ENCODE results near the gene GIMAP2. TPM values are rescaled to one million over a fixed set of nuclear protein-coding genes. Genes with fewer than 3 reads are reported as not detected.

The GIMAP2 gene
- total RNA-seq, 1 experiment from 2014 or later, result not detected

GRCh38 chr7:150703209-150703608 is 17.7 kb downstream of the GIMAP2 start:
- H3K4me1 Mint-ChIP-seq, result no peaks in the 10 kb centered on the region
- Histone ChIP-seq H3K27ac (ENCODE audit: insufficient read length, low read depth, low read length) (no peak overlapping the region), H2BK12ac (ENCODE audit: insufficient read length, low read depth, low read length) (no peak overlapping the region), H3K23ac (ENCODE audit: insufficient read length, low read depth, low read length) (no peak overlapping the region), H4K91ac (ENCODE audit: insufficient read length, low read depth, low read length) (no peak overlapping the region), H3K14ac (ENCODE audit: insufficient read depth, low read length) (no peak overlapping the region), H3K27me3 (ENCODE audit: insufficient read depth, low read length) (no peaks in the 10 kb centered on the region), H2BK20ac (ENCODE audit: low read depth, low read length, poor library complexity, severe bottlenecking) (no peak overlapping the region), H3K56ac (ENCODE audit: insufficient read length, low read depth, low read length) (no peak overlapping the region), H4K5ac (ENCODE audit: insufficient read length, low read depth, low read length) (no peak overlapping the region), H3K18ac (ENCODE audit: insufficient read length, low read depth, low read length) (no peak overlapping the region), H3K4me2 (ENCODE audit: insufficient read depth, insufficient read length, low read length) (no peak overlapping the region), H2BK5ac (ENCODE audit: insufficient read length, low read length) (no peak overlapping the region), H3K79me1 (ENCODE audit: insufficient read depth, low read depth, low read length, poor library complexity, severe bottlenecking) (no peaks in the 10 kb centered on the region), H4K8ac (replicated peaks; ENCODE audit: insufficient read length, low read depth, low read length) (no peak overlapping the region), H3T11ph (ENCODE audit: low read length) (no peak overlapping the region), H3K23me2 (ENCODE audit: insufficient read length, low read depth, low read length, poor library complexity, severe bottlenecking) (no peaks in the 10 kb centered on the region), H3K79me2 (ENCODE audit: insufficient read depth, low read length) (no peaks in the 10 kb centered on the region), H2AK5ac (ENCODE audit: insufficient read length, low read length) (no peak overlapping the region), H2BK120ac (ENCODE audit: low read depth, low read length, poor library complexity, severe bottlenecking) (no peak overlapping the region), H3K9ac (ENCODE audit: extremely low read depth, insufficient read length, low read length) (no peak overlapping the region), H2AFZ (ENCODE audit: low read length) (no peak overlapping the region), H3K9me3 (ENCODE audit: control insufficient read depth, low read depth, low read length) (peaks cover 11% of the 10 kb centered on the region), H3K4me1 (ENCODE audit: insufficient read depth, low read length) (no peaks in the 10 kb centered on the region), H4K20me1 (ENCODE audit: control insufficient read depth, insufficient read depth, insufficient read length) (no peaks in the 10 kb centered on the region), H2BK15ac (ENCODE audit: low read depth, low read length) (no peak overlapping the region), H3K4ac (ENCODE audit: low read depth, low read length) (no peak overlapping the region)
- H3K27me3 Mint-ChIP-seq (ENCODE audit: low read depth), result peaks cover 26% of the 10 kb centered on the region
- TF ChIP-seq CTCF (conservative IDR thresholded peaks at IDR 0.05), result no peak
- peaks cover 55 to 73% of the 10 kb centered on the region in 2 experiments for H3K9me3 Mint-ChIP-seq
- no CpG with 5 or more reads among the region's 1 CpG for WGBS (ENCODE audit: extremely low coverage, insufficient read length, low lambda C conversion rate)
- H3K36me3 Mint-ChIP-seq (ENCODE audit: insufficient read depth in 1 of 3, low read depth in 3 of 3), result peaks cover 0 to 21% (median 6%) of the 10 kb centered on the region in 3 experiments; a peak in 6 of 7 replicates
- H3K27ac Mint-ChIP-seq, result no peak overlapping the region
- no peak for DNase-seq
- H3K4me3 Mint-ChIP-seq, result no peak overlapping the region
